Upper lobe of left lung (tissue), 6 donors: ENCODE data around the gene CCM2. TPM values are rescaled to one million over a fixed set of nuclear protein-coding genes. Genes with fewer than 3 reads are reported as not detected.

Experiments used
- ATAC-seq, 2 donors: fragments of 200-7000 bp; cut with Tn5 transposase; one replicate each; pipeline ENCODE4 v1.9.1; 2022; ENCODE audit warnings: mild to moderate bottlenecking in 2 of 2, moderate library complexity in 2 of 2; ENCODE audit not compliant: low FRiP score in 2 of 2
- DNase-seq, 2 donors: peaks; one replicate each; pipeline ENCODE4 v3.0.0-alpha.2; 2019 to 2020
- H3K27ac ChIP-seq, 4 donors: fragments of 200-600 bp; sonication (generic); one replicate each; pipeline ENCODE4 v1.5.1; 2016 to 2019
- H3K27me3 ChIP-seq, 4 donors: fragments of 200-600 bp; sonication (generic); one replicate each; pipeline ENCODE4 v1.5.1; 2017 to 2019
- H3K36me3 ChIP-seq, 4 donors: fragments of 200-600 bp; sonication (generic); one replicate each; pipeline ENCODE4 v1.5.1; 2016 to 2019
- H3K4me1 ChIP-seq, 4 donors: fragments of 200-600 bp; sonication (generic); one replicate each; pipeline ENCODE4 v1.5.1; 2018 to 2019
- H3K4me3 ChIP-seq, 4 donors: fragments of 200-600 bp; sonication (generic); one replicate each; pipeline ENCODE4 v1.5.1; 2017 to 2019; ENCODE audit warnings: mild to moderate bottlenecking in 2 of 4, moderate library complexity in 1 of 4
- H3K9me3 ChIP-seq, 4 donors: fragments of 200-600 bp; sonication (generic); one replicate each; pipeline ENCODE4 v1.5.1; 2018 to 2019
- CTCF ChIP-seq, 6 experiments: fragments of 450-650 bp in 4 of 6; fragments of 200-600 bp in 2 of 6; sonication (generic) in 2 of 6; IDR thresholded peaks; one replicate each; pipeline ENCODE4 v1.5.1; 2016 to 2019; ENCODE audit warnings: antibody characterized with exemption in 6 of 6
- EP300 ChIP-seq, 4 donors: sonication (generic); formaldehyde crosslinking; IDR thresholded peaks; one replicate each; pipeline ENCODE4 v1.5.1; 2017; ENCODE audit warnings: antibody characterized with exemption in 4 of 4, control low read depth in 2 of 4
- POLR2A ChIP-seq, 4 donors: fragments of 450-650 bp; IDR thresholded peaks; one replicate each; pipeline ENCODE4 v1.5.1; 2016 to 2017; ENCODE audit warnings: antibody characterized with exemption in 4 of 4, mild to moderate bottlenecking in 2 of 4
- POLR2AphosphoS5 ChIP-seq, 2 donors: sonication (generic); formaldehyde crosslinking; IDR thresholded peaks; one replicate each; pipeline ENCODE4 v1.5.1; 2017; ENCODE audit warnings: antibody characterized with exemption in 2 of 2
- WGBS, 2 donors: methylation state at CpG; one replicate each; pipeline ENCODE4 v1.1.5; 2017 to 2018; 5-methylcytosine and 5-hydroxymethylcytosine counted together
- total RNA-seq, 6 donors: library from RNA; depleted of rRNA in 4 of 6; stranded (reverse); fragments of >200 nt in 4 of 6; gene quantifications; one replicate each; pipeline versions ENCODE4 v1.1.0 to v1.2.1, GENCODE V29; 2016 to 2021
- donor health status: DM: no; HTN: no; CAD: no; lungs with moderate emphysema.
- donor health status: DM: no; HTN: yes; CAD: no; lungs with severe emphysema.

The CCM2 gene
- total RNA-seq = 10 to 100 TPM; 30.9 to 63.9 (median 46.8) TPM

- DNase-seq (peak; percentile 60 to 92), ATAC-seq (peak in 1 of 2 donors; percentile 50)
- Histone ChIP-seq H3K4me3 (peak within 1 kb of the TSS; percentile 57 to 97 (median 84)), H3K4me1 (peaks cover 17 to 37% (median 18%) of the 10 kb centered on the region in 4 donors), H3K9me3 (no peaks in the 10 kb centered on the region), H3K27ac (peak within 1 kb of the TSS; percentile 87 to 95 (median 92)), H3K36me3 (peaks cover 0 to 4% (median 0%) of the 10 kb centered on the region in 4 donors), H3K27me3 (no peaks in the 10 kb centered on the region)
- WGBS, 2 donors = 0 to 3% methylated on average over 6 to 21 of the region's 77 CpGs
- TF ChIP-seq EP300 (IDR thresholded peaks at IDR 0.05) = no peak
- no peak for TF ChIP-seq CTCF (IDR thresholded peaks at IDR 0.05)
- TF ChIP-seq POLR2A (IDR thresholded peaks at IDR 0.05) = peak in 1 of 4 donors; percentile 42
- TF ChIP-seq POLR2AphosphoS5 (IDR thresholded peaks at IDR 0.05) = peak in 1 of 2 donors; percentile 17
Measured at GRCh38 chr7:45000093-45001032, at the start of gene CCM2. Gene CCM2 (plus strand): TSS chr7:45000201. CDS start chr7:45000334, 133 bp downstream.

GRCh38 chr7:44953156-44953555 lies 46.8 kb upstream of the CCM2 start:
- Histone ChIP-seq H3K9me3 (no peaks in the 10 kb centered on the region), H3K4me3 (no peak overlapping the region), H3K27ac (no peak overlapping the region), H3K4me1 (no peaks in the 10 kb centered on the region), H3K36me3 (no peaks in the 10 kb centered on the region), H3K27me3 (no peaks in the 10 kb centered on the region)
- TF ChIP-seq POLR2AphosphoS5 (IDR thresholded peaks at IDR 0.05) = no peak
- no peak for TF ChIP-seq CTCF (IDR thresholded peaks at IDR 0.05)
- no peak for TF ChIP-seq EP300 (IDR thresholded peaks at IDR 0.05)
- no peak for TF ChIP-seq POLR2A (IDR thresholded peaks at IDR 0.05)
- 93% methylated on average over 2 of the region's 2 CpGs; no CpG with 5 or more reads in 1 of the 2 donors for WGBS, 2 donors
- DNase-seq (no peak), ATAC-seq (no peak)

- TF ChIP-seq EP300 (IDR thresholded peaks at IDR 0.05) (no peak), POLR2A (IDR thresholded peaks at IDR 0.05) (no peak), CTCF (IDR thresholded peaks at IDR 0.05) (no peak), POLR2AphosphoS5 (IDR thresholded peaks at IDR 0.05) (no peak)
- Histone ChIP-seq H3K36me3 (no peaks in the 10 kb centered on the region), H3K27me3 (no peaks in the 10 kb centered on the region), H3K4me1 (no peaks in the 10 kb centered on the region), H3K4me3 (no peak overlapping the region), H3K9me3 (no peaks in the 10 kb centered on the region), H3K27ac (no peak overlapping the region)
- ATAC-seq (no peak), DNase-seq (no peak)
- 64 to 80% methylated on average over 2 of the region's 2 CpGs for WGBS, 2 donors
Measured at GRCh38 chr7:44955733-44956132, 44.3 kb upstream of the CCM2 start.

GRCh38 chr7:44956157-44956766 lies 43.7 kb upstream of the CCM2 start:
- no peak for ATAC-seq
- Histone ChIP-seq H3K36me3 (no peaks in the 10 kb centered on the region), H3K9me3 (no peaks in the 10 kb centered on the region), H3K27me3 (no peaks in the 10 kb centered on the region), H3K4me1 (no peaks in the 10 kb centered on the region), H3K27ac (no peak overlapping the region), H3K4me3 (no peak overlapping the region)
- WGBS, 2 donors = 94 to 95% methylated on average over 5 to 10 of the region's 10 CpGs
- TF ChIP-seq POLR2A (IDR thresholded peaks at IDR 0.05) (no peak), POLR2AphosphoS5 (IDR thresholded peaks at IDR 0.05) (no peak), EP300 (IDR thresholded peaks at IDR 0.05) (no peak)
- no peak for DNase-seq

- peaks cover 0 to 3% (median 0%) of the 10 kb centered on the region in 4 donors for H3K27me3 ChIP-seq
- TF ChIP-seq POLR2AphosphoS5 (IDR thresholded peaks at IDR 0.05) = no peak
- TF ChIP-seq CTCF (IDR thresholded peaks at IDR 0.05) = no peak
- TF ChIP-seq POLR2A (IDR thresholded peaks at IDR 0.05) = no peak
- no peak for TF ChIP-seq EP300 (IDR thresholded peaks at IDR 0.05)
- H3K4me1 ChIP-seq = peaks cover 5 to 12% (median 11%) of the 10 kb centered on the region in 4 donors
- H3K27ac ChIP-seq = no peak overlapping the region
- H3K4me3 ChIP-seq = no peak overlapping the region
- no peak for DNase-seq
- H3K9me3 ChIP-seq = no peaks in the 10 kb centered on the region
- H3K36me3 ChIP-seq = no peaks in the 10 kb centered on the region
- 57 to 65% methylated on average over 8 of the region's 8 CpGs for WGBS, 2 donors
- no peak for ATAC-seq
Measured at GRCh38 chr7:44958645-44959344, 41.2 kb upstream of the CCM2 start.
